ENCODE measurements around the gene LRBA.
"Not testable (repeated sequence)": the region's sequence is repeated elsewhere in the genome, so short reads cannot be mapped to it uniquely, and the experiment has no call there.

Gene LRBA

DNA sequence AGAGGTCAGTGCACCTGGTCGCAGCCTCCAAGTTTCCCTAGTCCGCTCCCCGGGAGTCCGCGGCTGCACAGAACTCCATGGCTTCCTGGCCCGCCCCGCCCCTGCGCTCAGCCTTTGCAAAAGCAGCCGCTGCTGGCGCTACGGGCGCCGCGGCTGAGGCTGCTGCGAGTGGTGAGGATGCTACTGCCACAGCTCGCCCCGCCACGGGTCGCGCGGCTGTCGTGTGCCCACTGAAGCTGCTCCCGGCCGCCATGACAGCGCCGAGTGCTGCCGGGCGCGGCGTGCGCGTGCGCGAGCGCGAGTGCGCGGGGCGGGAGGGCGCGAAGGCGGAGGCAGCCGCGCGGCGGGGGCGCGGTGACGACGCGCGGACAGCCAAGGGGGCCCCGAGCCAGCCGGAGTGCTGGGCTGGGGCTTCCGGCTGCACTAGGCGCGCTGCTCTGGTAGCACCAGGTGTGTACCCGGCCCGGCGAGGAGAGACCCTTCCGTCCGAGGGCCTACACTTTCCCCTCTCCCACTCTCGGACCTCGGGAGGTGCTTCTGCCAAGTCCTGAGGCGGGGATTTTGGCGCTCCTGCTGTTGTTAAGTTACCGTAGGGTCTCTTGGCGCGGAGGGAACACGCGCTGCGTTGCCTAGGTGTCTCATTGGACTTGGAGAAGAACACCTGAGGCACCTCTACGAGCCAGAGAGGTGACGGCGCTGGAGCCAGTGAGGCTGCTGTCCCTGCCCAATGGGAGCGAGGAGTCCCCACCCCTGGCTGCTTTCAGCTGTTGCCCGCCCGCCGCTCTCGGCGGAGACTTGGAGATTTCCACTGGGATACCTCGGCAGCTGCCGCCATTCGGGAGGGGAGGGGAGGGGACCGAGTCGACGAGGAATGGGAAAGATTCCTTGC lies 619 bp upstream of the LRBA start:
- in situ Hi-C loops (cut with HindIII; ENCODE audit: low sequenced_read_pairs), result no loop called here

DNA sequence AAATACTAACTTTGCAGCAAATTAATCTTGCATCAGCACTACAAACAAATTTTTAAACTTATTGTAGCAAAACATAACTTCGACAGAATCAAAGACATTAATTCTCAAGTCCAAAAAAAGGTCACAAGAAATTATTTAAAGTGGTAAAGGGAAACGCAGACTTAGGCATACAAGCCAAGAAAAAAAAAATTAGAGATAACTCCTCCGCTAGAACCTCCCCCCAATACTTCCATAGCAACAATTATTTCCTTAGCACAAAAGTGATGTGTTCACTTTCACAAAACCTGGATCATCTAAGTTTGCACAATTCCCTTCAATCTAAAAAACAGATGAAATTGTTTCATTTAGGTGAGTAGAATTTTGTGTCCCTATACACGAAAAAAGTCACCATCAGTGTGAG lies 1.1 kb downstream of the LRBA start:
- in situ Hi-C loops (cut with HindIII; ENCODE audit: low sequenced_read_pairs), result no loop called here

GRCh38 chr4:151013491-151013890 lies 1.6 kb downstream of the LRBA start:
- in situ Hi-C loops (cut with HindIII; ENCODE audit: low sequenced_read_pairs), result no loop called here

GRCh38 chr4:151012820-151013219 lies 2.3 kb downstream of the LRBA start:
- in situ Hi-C loops (cut with HindIII; ENCODE audit: low sequenced_read_pairs), result no loop called here

DNA sequence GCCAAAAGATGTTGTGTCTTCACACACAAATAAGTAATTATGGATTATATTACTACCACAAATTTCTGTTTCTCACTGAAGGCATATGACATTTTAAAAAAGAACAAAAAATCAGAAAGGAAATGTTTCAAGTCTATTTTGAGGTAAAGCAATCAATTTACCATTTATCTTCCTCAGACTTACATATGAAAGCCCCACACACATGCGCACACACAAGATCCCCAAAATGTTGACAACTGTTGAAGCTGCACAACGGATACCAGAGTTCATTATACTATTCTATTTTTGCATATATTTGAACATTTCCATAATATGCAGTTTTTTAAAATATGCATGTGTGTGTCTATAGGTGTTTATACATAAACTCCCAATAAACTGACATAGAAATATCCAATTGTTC lies 2.7 kb downstream of the LRBA start:
- in situ Hi-C loops (cut with HindIII; ENCODE audit: low sequenced_read_pairs), result no loop called here

GRCh38 chr4:151004222-151004621 lies 10.9 kb downstream of the LRBA start:
- in situ Hi-C loops (cut with HindIII; ENCODE audit: low sequenced_read_pairs), result no loop called here

- in situ Hi-C loops (cut with HindIII; ENCODE audit: low sequenced_read_pairs), result no loop called here
These were observed 14.2 kb downstream of the LRBA start for GRCh38 chr4:151000747-151001429.

DNA sequence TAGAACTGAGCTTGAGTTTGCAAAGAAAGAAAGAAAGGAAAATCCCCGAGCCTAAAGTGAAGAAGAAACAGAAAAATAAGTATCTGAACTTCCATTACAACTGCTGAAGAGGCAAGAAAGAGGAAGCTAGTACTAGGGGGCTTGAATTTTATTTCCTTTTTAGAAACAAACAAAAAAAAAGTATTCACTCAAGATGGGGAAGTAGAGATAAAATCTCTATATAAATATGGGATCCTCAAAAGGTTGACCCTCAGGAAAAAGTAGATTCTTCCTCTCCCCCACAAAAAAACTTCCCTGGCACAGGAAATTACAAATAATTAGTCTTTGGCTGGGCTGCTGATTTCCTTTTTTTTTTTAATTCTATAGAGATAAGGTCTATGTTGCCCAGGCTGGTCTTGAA lies 16.0 kb downstream of the LRBA start:
- in situ Hi-C loops (cut with HindIII; ENCODE audit: low sequenced_read_pairs), result no loop called here

GRCh38 chr4:150997141-150997540 lies 17.9 kb downstream of the LRBA start:
- in situ Hi-C loops (cut with HindIII; ENCODE audit: low sequenced_read_pairs), result no loop called here

DNA sequence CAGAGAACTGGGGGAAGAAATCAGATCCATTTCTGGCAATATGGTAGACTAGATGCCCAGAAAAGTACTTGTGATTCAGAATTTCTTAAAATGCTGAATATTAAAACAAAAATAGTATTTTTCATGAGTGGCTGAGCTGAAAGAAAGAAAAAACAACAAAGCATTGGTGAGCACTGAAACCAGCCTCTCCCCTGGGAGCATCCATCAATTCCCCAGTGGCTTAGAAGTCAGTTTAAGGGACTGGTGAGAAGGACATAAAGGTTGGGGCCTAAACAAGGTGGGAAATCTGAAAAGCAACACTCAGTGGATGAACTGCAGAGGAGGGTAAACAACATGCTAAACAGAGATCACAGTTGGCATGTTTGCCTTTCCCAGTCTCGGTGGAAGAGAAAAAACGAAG lies 20.4 kb downstream of the LRBA start:
- in situ Hi-C loops (cut with HindIII; ENCODE audit: low sequenced_read_pairs), result no loop called here

- in situ Hi-C loops (cut with HindIII; ENCODE audit: low sequenced_read_pairs), result not testable (repeated sequence)
These were observed 21.5 kb downstream of the LRBA start for GRCh38 chr4:150993577-150993976.

DNA sequence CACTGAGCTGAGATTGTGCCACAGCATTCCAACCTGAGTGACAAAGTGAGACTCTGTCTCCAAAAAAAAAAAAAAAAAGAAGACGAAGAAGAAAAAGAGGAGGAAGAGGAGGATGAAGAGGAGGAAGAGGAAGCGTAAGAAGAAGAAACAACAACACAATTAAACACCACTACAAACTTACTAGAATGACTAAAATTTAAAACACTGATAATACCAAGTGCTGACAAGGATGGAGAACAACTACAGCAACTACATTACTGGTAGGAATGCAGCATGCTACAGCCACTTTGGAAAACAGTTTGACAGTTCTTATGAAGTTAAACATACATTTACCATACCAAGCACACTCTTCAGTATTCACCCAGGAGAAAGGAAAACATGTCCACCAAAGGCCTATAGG lies 24.1 kb downstream of the LRBA start:
- in situ Hi-C loops (cut with HindIII; ENCODE audit: low sequenced_read_pairs), result no loop called here

DNA sequence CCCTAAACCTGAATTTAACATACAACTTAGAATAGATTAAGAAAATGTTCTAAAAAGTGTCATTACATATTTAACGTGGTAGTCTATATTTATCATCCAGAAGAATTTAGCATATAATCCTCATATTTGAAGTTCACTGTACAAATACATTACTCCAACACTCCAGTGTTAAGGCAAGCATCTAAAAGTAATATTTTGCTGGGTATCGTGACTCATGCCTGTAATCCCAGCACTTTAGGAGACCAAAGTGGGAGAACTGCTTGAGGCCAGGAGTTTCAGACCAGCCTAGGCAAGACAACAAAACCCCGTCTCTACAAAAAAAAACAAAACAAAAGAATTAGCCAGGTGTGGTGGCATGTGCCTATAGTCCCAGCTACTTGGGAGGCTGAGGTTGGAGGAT lies 24.8 kb downstream of the LRBA start:
- in situ Hi-C loops (cut with HindIII; ENCODE audit: low sequenced_read_pairs), result no loop called here

- in situ Hi-C loops (cut with HindIII; ENCODE audit: low sequenced_read_pairs), result loop anchor here (5.0 kb wide), 1 partner anchor 74 kb away; no protein-coding TSS in a partner anchor
These were observed 26.8 kb downstream of the LRBA start for GRCh38 chr4:150988238-150988637.

DNA sequence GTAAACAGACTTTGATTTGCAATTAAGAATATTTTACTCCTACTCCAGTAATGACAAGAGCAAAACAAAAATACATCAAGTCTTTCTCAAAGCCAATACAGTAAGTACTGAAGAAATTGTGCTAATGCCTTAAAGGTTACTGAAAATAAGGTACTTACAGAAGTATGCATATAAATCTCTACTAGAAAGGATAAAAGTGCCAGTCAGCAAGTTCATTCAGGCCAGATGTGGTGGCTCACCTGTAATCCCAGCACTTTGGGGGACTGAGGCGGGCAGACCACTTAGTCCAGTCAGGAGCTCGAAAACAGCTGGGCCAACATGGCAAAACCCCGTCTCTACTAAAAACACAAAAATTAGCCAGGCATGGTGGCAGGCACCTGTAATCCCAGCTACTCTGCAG lies 27.9 kb downstream of the LRBA start:
- in situ Hi-C loops (cut with HindIII; ENCODE audit: low sequenced_read_pairs), result loop anchor here (5.0 kb wide), 1 partner anchor 75 kb away; no protein-coding TSS in a partner anchor

DNA sequence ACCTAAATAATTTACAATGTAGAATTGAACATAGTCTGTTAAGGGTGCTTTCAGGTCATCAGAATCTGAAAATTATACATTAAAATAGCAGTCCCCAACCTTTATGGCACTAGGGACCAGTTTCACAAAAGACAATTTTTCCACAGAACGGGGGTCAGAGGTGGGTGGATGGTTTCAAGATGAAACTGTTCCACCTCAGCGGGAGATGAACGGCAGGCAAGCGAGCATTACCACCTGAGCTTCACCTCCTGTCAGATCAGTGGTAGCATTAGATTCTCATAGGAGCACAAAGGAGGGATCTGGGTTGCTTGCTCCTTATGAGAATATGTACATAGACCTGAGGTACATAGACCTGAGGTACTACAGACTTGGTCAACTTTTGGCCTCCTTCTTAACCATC lies 29.0 kb downstream of the LRBA start:
- in situ Hi-C loops (cut with HindIII; ENCODE audit: low sequenced_read_pairs), result loop anchor here (5.0 kb wide), 1 partner anchor 76 kb away; no protein-coding TSS in a partner anchor

DNA sequence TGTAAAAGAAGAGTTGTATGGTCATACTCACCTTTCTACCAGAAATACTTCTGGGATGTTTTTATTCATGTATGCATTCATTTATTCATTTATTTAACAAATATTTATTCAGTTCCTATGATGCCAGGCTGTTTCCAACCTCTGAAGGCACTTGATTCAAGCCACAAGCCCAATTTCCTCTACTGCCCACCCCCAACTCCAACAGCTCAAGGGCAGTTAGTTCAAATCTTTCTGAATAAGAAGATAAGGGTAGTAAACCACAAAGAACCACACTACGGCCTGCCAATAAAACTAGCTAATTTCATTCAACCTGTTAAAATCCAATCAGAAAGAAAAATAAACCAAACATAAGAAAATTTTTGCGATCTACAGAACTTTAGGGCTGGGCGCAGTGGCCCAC lies 31.2 kb downstream of the LRBA start:
- in situ Hi-C loops (cut with HindIII; ENCODE audit: low sequenced_read_pairs), result no loop called here

GRCh38 chr4:150982557-150983233 lies 32.4 kb downstream of the LRBA start:
- in situ Hi-C loops (cut with HindIII; ENCODE audit: low sequenced_read_pairs), result no loop called here

GRCh38 chr4:150978738-150979575 lies 36.1 kb downstream of the LRBA start:
- in situ Hi-C loops (cut with HindIII; ENCODE audit: low sequenced_read_pairs), result loop anchor here (5.0 kb wide), 1 partner anchor 42 kb away; no protein-coding TSS in a partner anchor

GRCh38 chr4:150976478-150977118 lies 38.5 kb downstream of the LRBA start:
- in situ Hi-C loops (cut with HindIII; ENCODE audit: low sequenced_read_pairs), result loop anchor here (5.0 kb wide), 1 partner anchor 39 kb away; no protein-coding TSS in a partner anchor

Data from endothelial cell of hepatic sinusoid (primary cell).